Measurements from ENCODE around the gene MAPK8IP1.

The MAPK8IP1 gene

DNA sequence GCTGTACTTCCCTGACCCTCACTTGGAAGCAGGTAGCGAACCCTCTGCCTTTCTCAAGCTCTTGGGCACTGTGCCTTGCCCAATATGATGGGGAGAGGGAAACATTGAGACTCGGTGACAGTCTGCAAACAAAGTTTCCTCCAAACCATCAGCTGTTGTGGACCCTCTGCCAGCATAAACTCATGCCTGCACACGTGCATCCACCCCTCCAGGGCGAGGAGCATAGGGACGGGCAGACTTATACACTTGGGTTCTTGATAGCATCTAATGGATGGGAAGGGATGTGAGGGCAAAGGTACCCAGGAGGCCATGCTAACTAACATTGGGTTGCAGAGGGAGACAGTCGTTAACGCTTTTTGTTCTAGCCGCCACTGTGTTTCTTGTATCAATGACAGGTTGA, 8.2 kb upstream of the MAPK8IP1 start:
- H3K36me3 ChIP-seq (ENCODE audit: insufficient read depth, insufficient read length, low read length), result peaks cover 67% of the 10 kb centered on the region
- H3K9ac ChIP-seq (ENCODE audit: insufficient read length, low read depth), result no peak overlapping the region
- no peak for DNase-seq (ENCODE audit: low read depth, low spot score)
- peaks cover 17% of the 10 kb centered on the region for H3K4me1 ChIP-seq (ENCODE audit: insufficient read depth, insufficient read length)
- H3K9me3 ChIP-seq (ENCODE audit: insufficient read depth, low read length), result no peaks in the 10 kb centered on the region
- TF ChIP-seq ZNF274 (IDR thresholded peaks at IDR 0.05; ENCODE audit: low read depth, low read length) (no peak), YY1 (IDR thresholded peaks at IDR 0.05; ENCODE audit: insufficient read depth, insufficient read length) (no peak)
- no peak overlapping the region for H3K4me3 ChIP-seq (ENCODE audit: insufficient read length, low read depth)
- no peaks in the 10 kb centered on the region for H3K27me3 ChIP-seq (ENCODE audit: insufficient read depth, insufficient read length)

DNA sequence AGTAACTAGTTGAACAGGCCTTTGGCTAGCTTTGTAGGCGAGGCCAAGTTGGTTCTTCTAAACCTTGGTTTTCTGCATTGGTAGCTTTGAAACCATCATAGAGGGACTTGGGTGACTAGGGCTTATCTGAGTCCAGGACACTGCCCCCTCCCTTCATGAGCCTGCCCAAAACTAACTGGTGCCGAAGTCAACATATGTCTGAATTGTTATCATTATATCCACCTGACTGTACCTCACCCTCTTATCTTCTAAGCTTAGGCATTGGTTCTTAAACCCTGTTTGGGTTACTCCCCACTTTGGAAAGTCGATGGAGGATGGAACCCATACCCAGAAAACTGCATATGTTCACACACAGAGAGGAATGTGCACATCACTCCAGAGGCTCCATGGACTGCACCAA, 7.6 kb upstream of the MAPK8IP1 start:
- Histone ChIP-seq H3K36me3 (ENCODE audit: insufficient read depth, insufficient read length, low read length) (peaks cover 65% of the 10 kb centered on the region), H3K9ac (ENCODE audit: insufficient read length, low read depth) (no peak overlapping the region), H3K4me1 (ENCODE audit: insufficient read depth, insufficient read length) (peaks cover 17% of the 10 kb centered on the region), H3K27me3 (ENCODE audit: insufficient read depth, insufficient read length) (no peaks in the 10 kb centered on the region), H3K4me3 (ENCODE audit: insufficient read length, low read depth) (no peak overlapping the region), H3K9me3 (ENCODE audit: insufficient read depth, low read length) (no peaks in the 10 kb centered on the region)
- no peak for DNase-seq (ENCODE audit: low read depth, low spot score)
- TF ChIP-seq SUZ12 (IDR thresholded peaks at IDR 0.05; ENCODE audit: extremely low read depth, insufficient read depth, insufficient read length), result no peak
- no peak for TF ChIP-seq YY1 (IDR thresholded peaks at IDR 0.05; ENCODE audit: insufficient read depth, insufficient read length)
- no peak for TF ChIP-seq ZNF274 (IDR thresholded peaks at IDR 0.05; ENCODE audit: low read depth, low read length)

DNA sequence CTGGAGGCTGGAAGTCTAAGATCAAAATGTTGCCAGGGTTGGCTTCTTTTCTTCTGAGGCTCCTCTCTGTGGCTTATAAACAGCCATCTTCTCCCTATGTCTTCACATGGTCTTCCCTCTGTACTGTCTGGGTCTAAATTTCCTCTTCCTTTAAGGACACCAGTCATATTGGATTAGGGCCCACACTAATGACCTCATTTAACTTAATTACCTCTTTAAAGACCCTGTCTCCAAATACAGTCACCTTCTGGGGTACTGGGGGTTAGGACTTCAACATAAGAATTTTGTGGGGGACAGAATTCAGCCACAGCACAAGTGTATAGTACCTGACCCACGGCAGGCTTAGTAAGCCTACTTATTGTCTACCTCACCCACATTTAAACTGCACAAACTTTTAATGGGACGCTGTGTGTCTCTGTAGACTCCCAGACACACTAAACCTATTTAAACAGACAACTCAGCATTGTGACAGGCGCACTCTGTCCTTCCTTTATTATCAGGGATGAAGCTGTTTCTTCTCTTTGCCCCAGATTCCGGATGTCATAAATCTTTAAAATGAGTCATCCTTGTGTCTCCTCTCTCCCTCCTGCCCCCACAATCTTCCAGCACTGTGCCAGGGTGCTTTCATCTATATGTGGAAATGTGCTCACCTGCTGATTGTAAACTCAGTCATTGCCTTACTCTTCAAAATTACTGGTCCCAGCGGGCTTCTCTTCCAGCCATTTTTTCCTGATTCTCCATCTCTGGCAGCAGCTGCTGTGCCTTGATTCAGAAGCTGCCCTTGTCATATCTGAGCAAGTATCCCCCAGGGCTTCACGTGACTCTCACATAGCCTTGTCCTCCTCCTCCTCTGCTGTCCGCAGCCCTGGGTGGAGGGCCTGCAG, 5.4 kb upstream of the MAPK8IP1 start:
- Histone ChIP-seq H3K4me1 (ENCODE audit: insufficient read depth, insufficient read length) (peaks cover 13% of the 10 kb centered on the region), H3K36me3 (ENCODE audit: insufficient read depth, insufficient read length, low read length) (peaks cover 48% of the 10 kb centered on the region), H3K4me3 (ENCODE audit: insufficient read length, low read depth) (no peak overlapping the region), H3K9ac (ENCODE audit: insufficient read length, low read depth) (no peak overlapping the region), H3K9me3 (ENCODE audit: insufficient read depth, low read length) (no peaks in the 10 kb centered on the region), H3K27me3 (ENCODE audit: insufficient read depth, insufficient read length) (peaks cover 5% of the 10 kb centered on the region)
- TF ChIP-seq YY1 (IDR thresholded peaks at IDR 0.05; ENCODE audit: insufficient read depth, insufficient read length), result no peak
- TF ChIP-seq ZNF274 (IDR thresholded peaks at IDR 0.05; ENCODE audit: low read depth, low read length), result no peak
- no peak for TF ChIP-seq SUZ12 (IDR thresholded peaks at IDR 0.05; ENCODE audit: extremely low read depth, insufficient read depth, insufficient read length)
- no peak for DNase-seq (ENCODE audit: low read depth, low spot score)

- no peak overlapping the region for H3K4me3 ChIP-seq (ENCODE audit: insufficient read length, low read depth)
- H3K4me1 ChIP-seq (ENCODE audit: insufficient read depth, insufficient read length), result peaks cover 10% of the 10 kb centered on the region
- H3K27me3 ChIP-seq (ENCODE audit: insufficient read depth, insufficient read length), result peaks cover 12% of the 10 kb centered on the region
- DNase-seq (ENCODE audit: low read depth, low spot score), result no peak
- TF ChIP-seq SUZ12 (IDR thresholded peaks at IDR 0.05; ENCODE audit: extremely low read depth, insufficient read depth, insufficient read length), result no peak
- no peak for TF ChIP-seq ZNF274 (IDR thresholded peaks at IDR 0.05; ENCODE audit: low read depth, low read length)
- TF ChIP-seq YY1 (IDR thresholded peaks at IDR 0.05; ENCODE audit: insufficient read depth, insufficient read length), result no peak
- peak overlapping the region; percentile 13 for H3K9ac ChIP-seq (ENCODE audit: insufficient read length, low read depth)
- H3K36me3 ChIP-seq (ENCODE audit: insufficient read depth, insufficient read length, low read length), result peaks cover 39% of the 10 kb centered on the region
- no peaks in the 10 kb centered on the region for H3K9me3 ChIP-seq (ENCODE audit: insufficient read depth, low read length)
Measured at GRCh38 chr11:45880772-45881570, 4.5 kb upstream of the MAPK8IP1 start.

GRCh38 chr11:45881708-45882368, 3.6 kb upstream of the MAPK8IP1 start:
- Histone ChIP-seq H3K4me1 (ENCODE audit: insufficient read depth, insufficient read length) (peaks cover 10% of the 10 kb centered on the region), H3K27me3 (ENCODE audit: insufficient read depth, insufficient read length) (peaks cover 20% of the 10 kb centered on the region), H3K9ac (ENCODE audit: insufficient read length, low read depth) (no peak overlapping the region), H3K4me3 (ENCODE audit: insufficient read length, low read depth) (no peak overlapping the region), H3K36me3 (ENCODE audit: insufficient read depth, insufficient read length, low read length) (peaks cover 33% of the 10 kb centered on the region), H3K9me3 (ENCODE audit: insufficient read depth, low read length) (no peaks in the 10 kb centered on the region)
- no peak for DNase-seq (ENCODE audit: low read depth, low spot score)
- TF ChIP-seq SUZ12 (IDR thresholded peaks at IDR 0.05; ENCODE audit: extremely low read depth, insufficient read depth, insufficient read length) (no peak), ZNF274 (IDR thresholded peaks at IDR 0.05; ENCODE audit: low read depth, low read length) (no peak), YY1 (IDR thresholded peaks at IDR 0.05; ENCODE audit: insufficient read depth, insufficient read length) (no peak)

DNA sequence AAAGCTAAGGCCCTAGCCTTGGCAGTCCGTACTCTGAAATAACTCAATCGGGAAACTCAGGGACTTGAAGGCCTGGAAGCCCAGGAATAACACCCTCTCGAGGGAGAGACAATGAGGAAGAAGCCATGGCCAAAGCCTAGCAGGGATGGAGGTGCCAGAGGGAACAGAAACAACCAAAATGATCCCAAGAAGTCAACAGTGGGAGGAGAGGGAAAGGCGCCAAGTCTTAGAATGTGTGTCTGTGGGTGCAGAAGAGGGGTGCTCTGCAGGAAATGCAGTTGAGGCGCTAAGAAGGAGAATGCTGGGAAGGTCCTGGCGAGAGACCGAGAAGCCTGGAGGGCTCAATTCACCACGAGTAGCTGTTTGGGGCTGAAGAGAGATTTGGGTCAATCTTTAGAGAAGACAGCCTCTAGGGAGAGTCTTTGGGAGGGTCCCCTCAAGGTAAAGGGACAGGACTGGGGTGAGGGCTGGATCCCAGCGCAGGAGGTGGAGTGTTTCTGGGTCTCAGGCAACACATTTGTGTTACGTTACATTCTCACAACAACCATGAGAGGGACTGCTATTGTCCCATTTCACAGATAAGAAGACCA, 760 bp upstream of the MAPK8IP1 start:
- Histone ChIP-seq H3K4me3 (ENCODE audit: insufficient read length, low read depth) (peak overlapping the region; percentile 3), H3K9me3 (ENCODE audit: insufficient read depth, low read length) (no peaks in the 10 kb centered on the region), H3K9ac (ENCODE audit: insufficient read length, low read depth) (no peak overlapping the region), H3K36me3 (ENCODE audit: insufficient read depth, insufficient read length, low read length) (peaks cover 18% of the 10 kb centered on the region), H3K4me1 (ENCODE audit: insufficient read depth, insufficient read length) (peaks cover 8% of the 10 kb centered on the region), H3K27me3 (ENCODE audit: insufficient read depth, insufficient read length) (peaks cover 29% of the 10 kb centered on the region)
- no peak for DNase-seq (ENCODE audit: low read depth, low spot score)
- no peak for TF ChIP-seq YY1 (IDR thresholded peaks at IDR 0.05; ENCODE audit: insufficient read depth, insufficient read length)
- TF ChIP-seq SUZ12 (IDR thresholded peaks at IDR 0.05; ENCODE audit: extremely low read depth, insufficient read depth, insufficient read length), result no peak
- no peak for TF ChIP-seq ZNF274 (IDR thresholded peaks at IDR 0.05; ENCODE audit: low read depth, low read length)
